ENCODE measurements around the gene DNHD1. TPM values are rescaled to one million over a fixed set of nuclear protein-coding genes. Genes with fewer than 3 reads are reported as not detected.

Gene DNHD1
- total and polyA plus RNA-seq, 2 of the 8 experiments (the other 6 are each of a cell fraction or from before 2014, with no cell fraction given) = 5.0 to 6.8 TPM

- no peak for TF ChIP-seq CHD7 (IDR thresholded peaks at IDR 0.05; ENCODE audit: insufficient replicate concordance, low read length)
These were observed 49.7 kb downstream of the DNHD1 start (continued) for GRCh38 chr11:6546735-6547134.

Measured in H1 (cell line).